ENCODE results near the gene MMP11. TPM values are rescaled to one million over a fixed set of nuclear protein-coding genes. Genes with fewer than 3 reads are reported as not detected.
A peak's percentile ranks its signal among the peaks of the same experiment; 100 is the strongest.

The MMP11 gene
- total and polyA plus RNA-seq, 5 experiments from 2014 or later: 2.1 to 6.5 (median 3.8) TPM

GRCh38 chr22:23828800-23829680 is 56.4 kb downstream of the MMP11 start:
- Mint-ChIP-seq H3K4me1 (peaks cover 4 to 10% (median 5%) of the 10 kb centered on the region in 4 donors), H3K4me3 (no peak overlapping the region), H3K27ac (peak overlapping the region in 5 of 10 donors; percentile 9 to 78 (median 59)), H3K9me3 (no peaks in the 10 kb centered on the region), H3K27me3 (no peaks in the 10 kb centered on the region), H3K36me3 (peaks cover 0 to 69% (median 11%) of the 10 kb centered on the region in 3 donors)
- no peak for ATAC-seq
- no peak for DNase-seq
- POLR2A ChIA-PET: interaction anchor here (0.7 to 0.9 kb wide), 2 partner anchors 18 to 30 kb away, joined by 3 read pairs; no protein-coding TSS in a partner anchor

GRCh38 chr22:23829845-23830372 is 57.3 kb downstream of the MMP11 start:
- Mint-ChIP-seq H3K36me3 (peaks cover 0 to 65% (median 11%) of the 10 kb centered on the region in 3 donors), H3K9me3 (no peaks in the 10 kb centered on the region), H3K4me1 (peaks cover 4 to 8% (median 5%) of the 10 kb centered on the region in 4 donors), H3K27ac (peak overlapping the region in 4 of 10 donors; percentile 2 to 78 (median 23)), H3K4me3 (peak overlapping the region in 1 of 10 donors; percentile 13), H3K27me3 (no peaks in the 10 kb centered on the region)
- DNase-seq (no peak), ATAC-seq (no peak)
- POLR2A ChIA-PET: no interaction called here

GRCh38 chr22:23831261-23831660 is 58.6 kb downstream of the MMP11 start:
- POLR2A ChIA-PET: no interaction called here
- Mint-ChIP-seq H3K27ac (no peak overlapping the region), H3K9me3 (no peaks in the 10 kb centered on the region), H3K36me3 (peaks cover 0 to 58% (median 8%) of the 10 kb centered on the region in 3 donors), H3K27me3 (no peaks in the 10 kb centered on the region), H3K4me1 (peaks cover 4 to 8% (median 6%) of the 10 kb centered on the region in 4 donors), H3K4me3 (no peak overlapping the region)
- ATAC-seq: no peak
- no peak for DNase-seq

- DNase-seq (no peak), ATAC-seq (no peak)
- H3K36me3 Mint-ChIP-seq: peaks cover 0 to 52% (median 5%) of the 10 kb centered on the region in 3 donors
- H3K4me3 Mint-ChIP-seq: no peak overlapping the region
- POLR2A ChIA-PET: no interaction called here
- H3K4me1 Mint-ChIP-seq: peaks cover 4 to 11% (median 7%) of the 10 kb centered on the region in 4 donors
- H3K27ac Mint-ChIP-seq: no peak overlapping the region
- no peaks in the 10 kb centered on the region for H3K9me3 Mint-ChIP-seq
- H3K27me3 Mint-ChIP-seq: no peaks in the 10 kb centered on the region
Observed at GRCh38 chr22:23831781-23832180, 59.1 kb downstream of the MMP11 start.

GRCh38 chr22:23832226-23833016 is 59.8 kb downstream of the MMP11 start:
- H3K9me3 Mint-ChIP-seq: no peaks in the 10 kb centered on the region
- no peaks in the 10 kb centered on the region for H3K27me3 Mint-ChIP-seq
- no peak overlapping the region for H3K27ac Mint-ChIP-seq
- no peak for ATAC-seq
- POLR2A ChIA-PET: no interaction called here
- no peak overlapping the region for H3K4me3 Mint-ChIP-seq
- H3K4me1 Mint-ChIP-seq: peaks cover 7 to 14% (median 10%) of the 10 kb centered on the region in 4 donors
- no peak for DNase-seq
- H3K36me3 Mint-ChIP-seq: peaks cover 0 to 48% (median 5%) of the 10 kb centered on the region in 3 donors

GRCh38 chr22:23833017-23833751 is 60.5 kb downstream of the MMP11 start:
- POLR2A ChIA-PET: no interaction called here
- Mint-ChIP-seq H3K4me1 (peaks cover 12 to 20% (median 16%) of the 10 kb centered on the region in 4 donors), H3K4me3 (no peak overlapping the region), H3K9me3 (no peaks in the 10 kb centered on the region), H3K27ac (peak overlapping the region in 1 of 10 donors; percentile 24), H3K36me3 (peaks cover 0 to 45% (median 3%) of the 10 kb centered on the region in 3 donors), H3K27me3 (no peaks in the 10 kb centered on the region)
- DNase-seq: no peak
- no peak for ATAC-seq

Other genes starting within 250 kb of the MMP11 start
- not detected for gene IGLL1, start 192.6 kb upstream of the MMP11 start, total RNA-seq
- not detected for gene IGLL1, start 192.6 kb upstream of the MMP11 start, polyA plus RNA-seq
- gene DRICH1, start 140.5 kb upstream of the MMP11 start, total RNA-seq: 1 to 10 TPM; 1.5 to 1.8 TPM
- not detected for gene DRICH1, start 140.5 kb upstream of the MMP11 start, polyA plus RNA-seq
- 10 to 100 TPM; 12.3 to 15.2 TPM for gene RGL4, start 81.8 kb upstream of the MMP11 start, total RNA-seq
- gene RGL4, start 81.8 kb upstream of the MMP11 start, polyA plus RNA-seq: 100 to 1,000 TPM in 2 of 3 donors, 10 to 100 TPM in 1; 90.7 to 115 (median 110) TPM
- 1 to 10 TPM; 6.9 to 7.0 TPM for gene ZNF70, start 21.7 kb upstream of the MMP11 start, total RNA-seq
- gene ZNF70, start 21.7 kb upstream of the MMP11 start, polyA plus RNA-seq: under 1 TPM; 0.20 to 0.57 (median 0.47) TPM
- gene VPREB3, start 18.4 kb upstream of the MMP11 start, total RNA-seq: 1 to 10 TPM; 1.8 to 3.3 TPM
- gene VPREB3, start 18.4 kb upstream of the MMP11 start, polyA plus RNA-seq: under 1 TPM in 2 of 3 donors, not detected in 1; 0.80 to 0.92 TPM
- gene C22orf15, start 9.9 kb upstream of the MMP11 start, total RNA-seq: 1 to 10 TPM; 4.1 to 5.4 TPM
- gene C22orf15, start 9.9 kb upstream of the MMP11 start, polyA plus RNA-seq: 1 to 10 TPM in 1 of 3 donors, under 1 TPM in 2; 0.42 to 1.7 (median 0.81) TPM
- 10 to 100 TPM; 44.3 to 47.4 TPM for gene CHCHD10, start 4.9 kb upstream of the MMP11 start, total RNA-seq
- gene CHCHD10, start 4.9 kb upstream of the MMP11 start, polyA plus RNA-seq: 10 to 100 TPM; 26.1 to 37.6 (median 36.0) TPM
- 10 to 100 TPM; 52.9 to 55.5 TPM for gene SMARCB1, start 14.1 kb downstream of the MMP11 start, total RNA-seq
- gene SMARCB1, start 14.1 kb downstream of the MMP11 start, polyA plus RNA-seq: 10 to 100 TPM; 33.3 to 45.0 (median 35.0) TPM
- 1 to 10 TPM; 1.7 to 2.0 TPM for gene DERL3, start 66.2 kb downstream of the MMP11 start, total RNA-seq
- not detected for gene DERL3, start 66.2 kb downstream of the MMP11 start, polyA plus RNA-seq
- 10 to 100 TPM; 22.7 to 23.6 TPM for gene SLC2A11, start 85.0 kb downstream of the MMP11 start, total RNA-seq
- 1 to 10 TPM; 3.6 to 8.5 (median 6.3) TPM for gene SLC2A11, start 85.0 kb downstream of the MMP11 start, polyA plus RNA-seq
- 100 to 1,000 TPM; 206 to 208 TPM for gene MIF, start 121.5 kb downstream of the MMP11 start, total RNA-seq
- 1,000 to 10,000 TPM; 1,088 to 1,264 (median 1,247) TPM for gene MIF, start 121.5 kb downstream of the MMP11 start, polyA plus RNA-seq
- not detected for gene GSTT2B, start 188.3 kb downstream of the MMP11 start, total RNA-seq
- not detected for gene GSTT2B, start 188.3 kb downstream of the MMP11 start, polyA plus RNA-seq
- gene DDTL, start 194.0 kb downstream of the MMP11 start, total RNA-seq: not detected
- gene DDTL, start 194.0 kb downstream of the MMP11 start, polyA plus RNA-seq: 1 to 10 TPM in 2 of 3 donors, under 1 TPM in 1; 0.58 to 1.6 (median 1.3) TPM
- gene DDT, start 201.6 kb downstream of the MMP11 start, total RNA-seq: 100 to 1,000 TPM in 1 of 2 experiments, 10 to 100 TPM in 1; 92.7 to 108 TPM
- 100 to 1,000 TPM; 111 to 152 (median 133) TPM for gene DDT, start 201.6 kb downstream of the MMP11 start, polyA plus RNA-seq
- not detected for gene GSTT2, start 207.3 kb downstream of the MMP11 start, total RNA-seq
- not detected for gene GSTT2, start 207.3 kb downstream of the MMP11 start, polyA plus RNA-seq
- gene GSTT4, start 232.6 kb downstream of the MMP11 start, total RNA-seq: not detected
- not detected for gene GSTT4, start 232.6 kb downstream of the MMP11 start, polyA plus RNA-seq
- gene CABIN1, start 238.5 kb downstream of the MMP11 start, total RNA-seq: 100 to 1,000 TPM; 162 to 164 TPM
- gene CABIN1, start 238.5 kb downstream of the MMP11 start, polyA plus RNA-seq: 10 to 100 TPM in 2 of 3 donors, 1 to 10 TPM in 1; 7.1 to 19.1 (median 12.5) TPM

All from naive thymus-derived CD8-positive, alpha-beta T cell (primary cell).